GM12878 (cell line): ENCODE data around the gene SPHK2.
A peak's percentile ranks its signal among the peaks of the same experiment; 100 is the strongest.

Experiments used
- BHLHE40 ChIP-seq, 2 experiments: fragments of 450-650 bp in 1 of 2; IDR thresholded peaks; 2 replicates each; pipeline ENCODE4 v1.6.1; 2011 to 2017; ENCODE audit warnings: low read depth in 2 of 2, borderline replicate concordance in 1 of 2, improper control_type of control experiment in 1 of 2, low read length in 1 of 2, mild to moderate bottlenecking in 1 of 2
- CTCF ChIP-seq, 3 experiments: IDR thresholded peaks in 2 of 3; conservative IDR thresholded peaks in 1 of 3; 2 replicates each; pipeline ENCODE4 v1.5.1; 2011; ENCODE audit warnings: low read depth in 3 of 3, low read length in 3 of 3, mild to moderate bottlenecking in 3 of 3, control low read depth in 2 of 3, moderate library complexity in 2 of 3, inconsistent platforms in 1 of 3, mixed read lengths in 1 of 3; ENCODE audit not compliant: control insufficient read depth in 2 of 3, insufficient read depth in 1 of 3; ENCODE audit errors: extremely low read depth in 1 of 3
- CUX1 ChIP-seq: IDR thresholded peaks from 2 replicates; pipeline ENCODE4 v1.6.1; 2012; ENCODE audit warnings: improper control_type of control experiment, low read depth, low read length; ENCODE audit not compliant: insufficient replicate concordance
- MXI1 ChIP-seq: fragments of 150-350 bp; IDR thresholded peaks from 2 replicates; pipeline ENCODE4 v1.6.1; 2011; ENCODE audit warnings: low read depth, mild to moderate bottlenecking, inconsistent platforms, low read length, improper control_type of control experiment
- POLR2A ChIP-seq: IDR thresholded peaks from 2 replicates; pipeline ENCODE4 v1.6.1; 2011; ENCODE audit warnings: low read depth, mild to moderate bottlenecking, low read length
- POLR2AphosphoS5 ChIP-seq: IDR thresholded peaks from 2 replicates; pipeline ENCODE4 v1.6.1; 2011; ENCODE audit warnings: mild to moderate bottlenecking, low read length, inconsistent platforms
- RBBP5 ChIP-seq: fragments of 200-600 bp; sonication (generic); conservative IDR thresholded peaks from 2 replicates; pipeline ENCODE4 v1.6.1; 2016
- RCOR1 ChIP-seq: conservative IDR thresholded peaks from 2 replicates; pipeline ENCODE4 v1.6.1; 2012; ENCODE audit warnings: low read depth, low read length, improper control_type of control experiment
- SMC3 ChIP-seq: IDR thresholded peaks from 2 replicates; pipeline ENCODE4 v1.6.1; 2011; ENCODE audit warnings: low read length, improper control_type of control experiment, borderline replicate concordance
- SUZ12 ChIP-seq: fragments of 200-600 bp; sonication (generic); IDR thresholded peaks from one replicate; pipeline ENCODE4 v1.6.1; 2018; ENCODE audit warnings: antibody characterized with exemption, mild to moderate bottlenecking; ENCODE audit not compliant: unreplicated experiment
- ZBTB4 ChIP-seq: fragments of 450-650 bp; formaldehyde crosslinking; IDR thresholded peaks from 2 replicates; pipeline ENCODE4 v1.4.0; 2022; ENCODE audit warnings: mild to moderate bottlenecking, moderate library complexity

- TF ChIP-seq CTCF (IDR thresholded peaks at IDR 0.05 in 2 of 3, conservative IDR thresholded peaks at IDR 0.05 in 1 of 3; ENCODE audit: control insufficient read depth in 2 of 3, extremely low read depth in 1 of 3, insufficient read depth in 1 of 3, low read depth in 3 of 3, low read length in 3 of 3): peak; percentile 93 to 97 (median 94)
- no peak for TF ChIP-seq POLR2AphosphoS5
- TF ChIP-seq MXI1: no peak
- TF ChIP-seq BHLHE40 (IDR thresholded peaks at IDR 0.05; ENCODE audit: borderline replicate concordance in 1 of 2, low read depth in 2 of 2, low read length in 1 of 2): peak in 1 of 2 experiments; percentile 26; a peak in 1 of 4 replicates
- no peak for TF ChIP-seq RBBP5
- TF ChIP-seq ZBTB4 (CRISPR knock-in tag): no peak
- no peak for TF ChIP-seq SUZ12
- no peak for TF ChIP-seq CUX1
- TF ChIP-seq POLR2A: no peak
- no peak for TF ChIP-seq RCOR1
- TF ChIP-seq SMC3: peak; percentile 60
Observed at GRCh38 chr19:48588670-48589401, 30.5 kb upstream of the SPHK2 start.
